Gastroesophageal sphincter (tissue), 3 donors: ENCODE data around the gene ZSWIM4.

Experiments
- CTCF ChIP-seq, 4 experiments: fragments of 200-600 bp in 2 of 4; fragments of 450-650 bp in 2 of 4; sonication (generic) in 1 of 4; IDR thresholded peaks; one replicate each; pipeline ENCODE4 v1.5.1; 2017 to 2019; ENCODE audit warnings: antibody characterized with exemption in 4 of 4, mild to moderate bottlenecking in 2 of 4, moderate library complexity in 2 of 4
- EP300 ChIP-seq: sonication (generic); formaldehyde crosslinking; IDR thresholded peaks from one replicate; pipeline ENCODE4 v1.6.1; 2017; ENCODE audit warnings: antibody characterized with exemption, mild to moderate bottlenecking
- POLR2AphosphoS5 ChIP-seq: sonication (generic); formaldehyde crosslinking; IDR thresholded peaks from one replicate; pipeline ENCODE4 v1.6.1; 2017; ENCODE audit warnings: antibody characterized with exemption

GRCh38 chr19:13824703-13825102 lies 29.5 kb downstream of the ZSWIM4 start:
- no peak for TF ChIP-seq EP300
- TF ChIP-seq CTCF (IDR thresholded peaks at IDR 0.05), result no peak
- no peak for TF ChIP-seq POLR2AphosphoS5
